Measurements from ENCODE around the gene CNIH4.

GRCh38 chr1:224353975-224354925 lies 2.4 kb upstream of the CNIH4 start:
- TF ChIP-seq CTCF (IDR thresholded peaks at IDR 0.05) (no peak), POLR2A (IDR thresholded peaks at IDR 0.05) (no peak)
